HEK293 (cell line): ENCODE data around the gene TRIM7.

ENCODE experiments used
- ZNF629 ChIP-seq: fragments of 450-650 bp; formaldehyde crosslinking; IDR thresholded peaks from 2 replicates; pipeline ENCODE4 v1.5.1; 2017; ENCODE audit warnings: missing biosample characterization, missing genetic modification characterization
- TF ChIP-seq, protein P1 (sequence below): fragments of 450-650 bp; formaldehyde crosslinking; IDR thresholded peaks from 2 replicates; pipeline ENCODE4 v1.5.1; 2017; ENCODE audit warnings: missing biosample characterization, missing genetic modification characterization

GRCh38 chr5:181192337-181193046 is 12.5 kb downstream of the TRIM7 start:
- no peak for TF ChIP-seq ZNF629 (tag by site-specific recombination)
- TF ChIP-seq, protein P1, sequence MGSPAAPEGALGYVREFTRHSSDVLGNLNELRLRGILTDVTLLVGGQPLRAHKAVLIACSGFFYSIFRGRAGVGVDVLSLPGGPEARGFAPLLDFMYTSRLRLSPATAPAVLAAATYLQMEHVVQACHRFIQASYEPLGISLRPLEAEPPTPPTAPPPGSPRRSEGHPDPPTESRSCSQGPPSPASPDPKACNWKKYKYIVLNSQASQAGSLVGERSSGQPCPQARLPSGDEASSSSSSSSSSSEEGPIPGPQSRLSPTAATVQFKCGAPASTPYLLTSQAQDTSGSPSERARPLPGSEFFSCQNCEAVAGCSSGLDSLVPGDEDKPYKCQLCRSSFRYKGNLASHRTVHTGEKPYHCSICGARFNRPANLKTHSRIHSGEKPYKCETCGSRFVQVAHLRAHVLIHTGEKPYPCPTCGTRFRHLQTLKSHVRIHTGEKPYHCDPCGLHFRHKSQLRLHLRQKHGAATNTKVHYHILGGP: no peak
